Prostate gland (tissue), 2 donors: ENCODE results near the gene VPS37B. TPM values are rescaled to one million over a fixed set of nuclear protein-coding genes. Genes with fewer than 3 reads are reported as not detected.

Experiments
- DNase-seq: peaks from one replicate; pipeline ENCODE4 v3.0.0-alpha.2; 2019; ENCODE audit warnings: low spot score
- H3K27ac ChIP-seq, 2 donors: fragments of 200-600 bp; sonication (generic); 2 replicates each; pipeline ENCODE4 v1.5.1; 2017 to 2019
- H3K27me3 ChIP-seq: fragments of 200-600 bp; sonication (generic); replicated peaks from 2 replicates; pipeline ENCODE4 v1.5.1; 2019; ENCODE audit not compliant: insufficient read depth
- H3K36me3 ChIP-seq, 2 donors: fragments of 200-600 bp; sonication (generic); 1 replicate in 1 of 2; 2 replicates in 1 of 2; pipeline versions ENCODE4 v1.5.1 to v1.8.1; 2017 to 2019
- H3K4me1 ChIP-seq: fragments of 200-600 bp; sonication (generic); replicated peaks from 2 replicates; pipeline ENCODE4 v1.5.1; 2019
- H3K4me3 ChIP-seq, 2 donors: fragments of 200-600 bp; sonication (generic); 2 replicates each; pipeline ENCODE4 v1.5.1; 2017 to 2019
- H3K9me3 ChIP-seq: fragments of 200-600 bp; sonication (generic); 2 replicates; pipeline ENCODE4 v1.5.1; 2017
- POLR2A ChIP-seq: fragments of 450-650 bp; IDR thresholded peaks from one replicate; pipeline ENCODE4 v1.6.1; 2016; ENCODE audit warnings: antibody characterized with exemption, mild to moderate bottlenecking
- POLR2AphosphoS5 ChIP-seq: sonication (generic); formaldehyde crosslinking; IDR thresholded peaks from one replicate; pipeline ENCODE4 v1.6.1; 2017; ENCODE audit warnings: antibody characterized with exemption
- WGBS: methylation state at CpG from one replicate; pipeline ENCODE4 v1.1.5; 2018; 5-methylcytosine and 5-hydroxymethylcytosine counted together
- intact Hi-C: fragments of 100-400 bp; cut with DNase I; formaldehyde crosslinking; loops from one replicate; pipeline ENCODE4 v1.14.2; 2022
- total RNA-seq, 2 donors: library from RNA; depleted of rRNA; stranded (reverse); fragments of >200 nt; gene quantifications; one replicate each; pipeline ENCODE4 v1.1.0, GENCODE V29; 2016
- TF ChIP-seq, protein P1 (sequence below), 4 experiments: fragments of 200-600 bp in 2 of 4; fragments of 450-650 bp in 2 of 4; sonication (generic) in 2 of 4; IDR thresholded peaks; 1 replicate in 3 of 4; 2 replicates in 1 of 4; pipeline ENCODE4 v1.5.1; 2016 to 2019; ENCODE audit warnings: antibody characterized with exemption in 4 of 4, mild to moderate bottlenecking in 2 of 4, moderate library complexity in 2 of 4

VPS37B gene
- total RNA-seq, 2 donors from 2014 or later: 37.6 to 67.7 TPM

DNA sequence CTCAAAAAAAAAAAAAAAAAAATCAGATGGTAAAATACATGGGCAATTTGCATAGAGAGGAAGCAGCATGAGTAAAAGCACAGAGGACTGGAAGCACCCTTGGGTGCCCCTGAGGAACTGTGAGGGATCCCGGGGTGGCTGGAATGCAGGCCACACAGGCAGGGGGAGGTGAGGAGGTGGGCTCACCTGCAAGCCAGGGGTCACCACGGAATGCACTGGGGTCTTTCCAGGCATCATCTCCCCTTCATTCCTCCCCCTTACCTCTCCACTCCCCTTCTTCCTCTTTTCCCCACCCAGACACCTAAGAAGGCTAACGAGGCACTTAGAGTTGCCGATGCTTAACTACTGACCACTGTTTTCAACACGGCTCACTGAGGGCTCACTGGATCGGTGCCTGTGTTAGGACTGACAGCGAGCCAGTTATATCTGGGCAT, 75.1 kb downstream of the VPS37B start:
- DNase-seq: no peak
- no peak overlapping the region for H3K4me3 ChIP-seq
- no peaks in the 10 kb centered on the region for H3K27me3 ChIP-seq
- H3K9me3 ChIP-seq: no peaks in the 10 kb centered on the region
- no peaks in the 10 kb centered on the region for H3K36me3 ChIP-seq
- intact Hi-C loops: no loop called here
- WGBS: 69% methylated on average over 7 of the region's 7 CpGs
- H3K4me1 ChIP-seq: no peaks in the 10 kb centered on the region
- H3K27ac ChIP-seq: no peak overlapping the region
- no peak for TF ChIP-seq POLR2AphosphoS5
- TF ChIP-seq POLR2A: no peak
- TF ChIP-seq, protein P1, sequence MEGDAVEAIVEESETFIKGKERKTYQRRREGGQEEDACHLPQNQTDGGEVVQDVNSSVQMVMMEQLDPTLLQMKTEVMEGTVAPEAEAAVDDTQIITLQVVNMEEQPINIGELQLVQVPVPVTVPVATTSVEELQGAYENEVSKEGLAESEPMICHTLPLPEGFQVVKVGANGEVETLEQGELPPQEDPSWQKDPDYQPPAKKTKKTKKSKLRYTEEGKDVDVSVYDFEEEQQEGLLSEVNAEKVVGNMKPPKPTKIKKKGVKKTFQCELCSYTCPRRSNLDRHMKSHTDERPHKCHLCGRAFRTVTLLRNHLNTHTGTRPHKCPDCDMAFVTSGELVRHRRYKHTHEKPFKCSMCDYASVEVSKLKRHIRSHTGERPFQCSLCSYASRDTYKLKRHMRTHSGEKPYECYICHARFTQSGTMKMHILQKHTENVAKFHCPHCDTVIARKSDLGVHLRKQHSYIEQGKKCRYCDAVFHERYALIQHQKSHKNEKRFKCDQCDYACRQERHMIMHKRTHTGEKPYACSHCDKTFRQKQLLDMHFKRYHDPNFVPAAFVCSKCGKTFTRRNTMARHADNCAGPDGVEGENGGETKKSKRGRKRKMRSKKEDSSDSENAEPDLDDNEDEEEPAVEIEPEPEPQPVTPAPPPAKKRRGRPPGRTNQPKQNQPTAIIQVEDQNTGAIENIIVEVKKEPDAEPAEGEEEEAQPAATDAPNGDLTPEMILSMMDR (IDR thresholded peaks at IDR 0.05): no peak

- no peak overlapping the region for H3K27ac ChIP-seq
- no peaks in the 10 kb centered on the region for H3K36me3 ChIP-seq
- H3K4me1 ChIP-seq: no peaks in the 10 kb centered on the region
- no peak for DNase-seq
- H3K27me3 ChIP-seq: no peaks in the 10 kb centered on the region
- no peaks in the 10 kb centered on the region for H3K9me3 ChIP-seq
- no peak overlapping the region for H3K4me3 ChIP-seq
- TF ChIP-seq POLR2AphosphoS5: no peak
- TF ChIP-seq, protein P1 (IDR thresholded peaks at IDR 0.05): no peak
- TF ChIP-seq POLR2A: no peak
- WGBS: 84% methylated on average over 8 of the region's 8 CpGs
- intact Hi-C loops: no loop called here
Observed at GRCh38 chr12:122820138-122820537, 75.8 kb downstream of the VPS37B start.

GRCh38 chr12:122819209-122819785, 76.6 kb downstream of the VPS37B start:
- Histone ChIP-seq H3K9me3 (no peaks in the 10 kb centered on the region), H3K27ac (no peak overlapping the region), H3K27me3 (no peaks in the 10 kb centered on the region), H3K4me3 (no peak overlapping the region), H3K4me1 (no peaks in the 10 kb centered on the region), H3K36me3 (no peaks in the 10 kb centered on the region)
- DNase-seq: no peak
- TF ChIP-seq, protein P1 (IDR thresholded peaks at IDR 0.05): no peak
- TF ChIP-seq POLR2AphosphoS5 (no peak), POLR2A (no peak)
- intact Hi-C loops: no loop called here
- 62% methylated on average over 10 of the region's 10 CpGs for WGBS

Other genes starting within 250 kb of the VPS37B start
- 1 to 10 TPM; 1.6 to 2.7 TPM for gene HCAR2, start 192.8 kb downstream of the VPS37B start, total RNA-seq
- gene HCAR3, start 179.3 kb downstream of the VPS37B start, total RNA-seq: under 1 TPM; 0.23 to 0.40 TPM
- gene HCAR1, start 165.3 kb downstream of the VPS37B start, total RNA-seq: under 1 TPM; 0.73 to 0.80 TPM
- 10 to 100 TPM; 20.4 to 32.8 TPM for gene DENR, start 143.3 kb downstream of the VPS37B start, total RNA-seq
- 1 to 10 TPM in 1 of 2 donors, under 1 TPM in 1; 0.73 to 8.5 TPM for gene CCDC62, start 121.6 kb downstream of the VPS37B start, total RNA-seq
- gene HIP1R, start 60.7 kb downstream of the VPS37B start, total RNA-seq: 10 to 100 TPM; 45.1 to 79.3 TPM
- gene ABCB9, start 70.3 kb upstream of the VPS37B start, total RNA-seq: 10 to 100 TPM in 1 of 2 donors, 1 to 10 TPM in 1; 8.2 to 50.0 TPM
- gene OGFOD2, start 79.1 kb upstream of the VPS37B start, total RNA-seq: 10 to 100 TPM; 26.3 to 27.6 TPM
- gene ARL6IP4, start 84.6 kb upstream of the VPS37B start, total RNA-seq: 100 to 1,000 TPM; 232 to 257 TPM